22Rv1 (cell line): ENCODE results near the gene LARGE2.

Experiments used
- ZFX ChIP-seq: fragments of 450-650 bp; IDR thresholded peaks from 2 replicates; pipeline ENCODE4 v1.6.1; 2017; ENCODE audit warnings: antibody characterized with exemption, borderline replicate concordance
- TF ChIP-seq, protein P1 (sequence below): fragments of 450-650 bp; IDR thresholded peaks from 2 replicates; pipeline ENCODE4 v1.5.1; 2017; ENCODE audit warnings: mild to moderate bottlenecking

DNA sequence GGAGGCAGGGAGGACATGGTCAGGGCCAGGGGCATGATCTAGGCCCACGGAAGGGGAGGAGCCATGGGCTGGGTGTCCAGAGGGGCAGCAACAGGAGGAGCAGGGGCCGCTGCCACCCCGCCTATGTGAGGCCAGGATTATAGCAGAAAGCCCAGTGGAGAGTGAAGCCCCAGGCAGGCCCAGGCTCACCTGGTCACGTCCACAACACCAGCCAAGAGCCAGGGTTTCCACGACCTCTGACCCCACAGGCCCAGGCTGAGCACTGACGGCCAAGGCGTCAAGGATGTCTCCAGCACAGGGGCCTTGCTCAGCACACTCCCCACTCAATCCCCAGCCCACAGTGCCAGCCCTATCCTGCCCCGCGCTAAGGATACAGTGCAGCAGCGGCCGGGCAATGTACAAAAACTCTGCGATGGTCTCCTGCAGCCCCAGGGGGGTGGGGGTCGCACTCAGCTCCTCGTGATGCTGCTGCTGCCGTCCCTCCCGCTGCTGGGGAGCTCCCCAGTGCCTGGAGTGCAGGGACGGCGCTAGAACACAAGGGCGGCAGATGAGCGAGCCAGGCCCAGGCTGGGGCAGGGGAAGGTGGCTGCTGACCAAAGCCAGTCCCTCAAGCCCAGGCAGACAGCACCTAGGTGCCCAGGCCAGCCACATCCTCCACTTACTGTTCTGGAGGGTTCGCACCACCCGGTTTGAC, 8.4 kb upstream of the LARGE2 start:
- TF ChIP-seq, protein P1, sequence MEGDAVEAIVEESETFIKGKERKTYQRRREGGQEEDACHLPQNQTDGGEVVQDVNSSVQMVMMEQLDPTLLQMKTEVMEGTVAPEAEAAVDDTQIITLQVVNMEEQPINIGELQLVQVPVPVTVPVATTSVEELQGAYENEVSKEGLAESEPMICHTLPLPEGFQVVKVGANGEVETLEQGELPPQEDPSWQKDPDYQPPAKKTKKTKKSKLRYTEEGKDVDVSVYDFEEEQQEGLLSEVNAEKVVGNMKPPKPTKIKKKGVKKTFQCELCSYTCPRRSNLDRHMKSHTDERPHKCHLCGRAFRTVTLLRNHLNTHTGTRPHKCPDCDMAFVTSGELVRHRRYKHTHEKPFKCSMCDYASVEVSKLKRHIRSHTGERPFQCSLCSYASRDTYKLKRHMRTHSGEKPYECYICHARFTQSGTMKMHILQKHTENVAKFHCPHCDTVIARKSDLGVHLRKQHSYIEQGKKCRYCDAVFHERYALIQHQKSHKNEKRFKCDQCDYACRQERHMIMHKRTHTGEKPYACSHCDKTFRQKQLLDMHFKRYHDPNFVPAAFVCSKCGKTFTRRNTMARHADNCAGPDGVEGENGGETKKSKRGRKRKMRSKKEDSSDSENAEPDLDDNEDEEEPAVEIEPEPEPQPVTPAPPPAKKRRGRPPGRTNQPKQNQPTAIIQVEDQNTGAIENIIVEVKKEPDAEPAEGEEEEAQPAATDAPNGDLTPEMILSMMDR: no peak
- no peak for TF ChIP-seq ZFX
